Measurements from ENCODE around the gene SNW1. TPM values are rescaled to one million over a fixed set of nuclear protein-coding genes. Genes with fewer than 3 reads are reported as not detected.

The SNW1 gene
- total and polyA plus RNA-seq, 2 donors: 50.7 to 59.5 TPM

GRCh38 chr14:77722301-77722700 lies 38.7 kb downstream of the SNW1 start:
- no peak for DNase-seq (ENCODE audit: extremely low spot score)
- H3K4me3 ChIP-seq (ENCODE audit: low read depth, low read length): no peak overlapping the region
- no peaks in the 10 kb centered on the region for H3K4me1 ChIP-seq (ENCODE audit: insufficient read depth)
- 97% methylated on average over 3 of the region's 3 CpGs for WGBS
- peaks cover 5% of the 10 kb centered on the region for H3K36me3 ChIP-seq (ENCODE audit: insufficient read depth)
- H3K27ac ChIP-seq (ENCODE audit: low read depth): no peak overlapping the region

GRCh38 chr14:77721437-77721836 lies 39.5 kb downstream of the SNW1 start:
- Histone ChIP-seq H3K4me1 (ENCODE audit: insufficient read depth) (no peaks in the 10 kb centered on the region), H3K36me3 (ENCODE audit: insufficient read depth) (peaks cover 6% of the 10 kb centered on the region), H3K27ac (ENCODE audit: low read depth) (no peak overlapping the region), H3K4me3 (ENCODE audit: low read depth, low read length) (no peak overlapping the region)
- no peak for DNase-seq (ENCODE audit: extremely low spot score)
- 91% methylated on average over 5 of the region's 5 CpGs for WGBS

- 81% methylated on average over 5 of the region's 5 CpGs for WGBS
- no peak for DNase-seq (ENCODE audit: extremely low spot score)
- H3K36me3 ChIP-seq (ENCODE audit: insufficient read depth): peaks cover 9% of the 10 kb centered on the region
- H3K27ac ChIP-seq (ENCODE audit: low read depth): no peak overlapping the region
- no peak overlapping the region for H3K4me3 ChIP-seq (ENCODE audit: low read depth, low read length)
- no peaks in the 10 kb centered on the region for H3K4me1 ChIP-seq (ENCODE audit: insufficient read depth)
Measured at GRCh38 chr14:77717608-77718305, 43.2 kb downstream of the SNW1 start.

DNA sequence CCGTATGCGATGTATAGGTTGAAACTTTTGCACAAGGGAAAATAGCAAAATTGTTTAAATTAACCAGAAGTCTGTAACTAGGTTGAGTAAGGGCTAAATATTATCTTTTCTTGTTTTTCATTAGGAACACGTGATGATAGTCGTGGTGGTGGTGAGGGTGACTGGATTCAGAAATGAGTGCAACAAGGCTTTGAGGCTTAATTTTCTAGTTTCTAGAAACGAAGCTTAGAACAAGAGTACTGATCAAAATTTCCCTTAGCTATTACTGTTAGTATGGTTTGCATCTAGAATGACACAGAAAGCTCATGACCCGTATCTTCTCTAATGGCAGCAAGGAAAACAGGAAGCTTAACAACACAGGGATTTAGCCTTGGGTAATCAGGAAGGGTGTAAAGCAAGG lies 46.0 kb downstream of the SNW1 start:
- Histone ChIP-seq H3K4me1 (ENCODE audit: insufficient read depth) (no peaks in the 10 kb centered on the region), H3K4me3 (ENCODE audit: low read depth, low read length) (no peak overlapping the region), H3K27ac (ENCODE audit: low read depth) (no peak overlapping the region), H3K36me3 (ENCODE audit: insufficient read depth) (peaks cover 11% of the 10 kb centered on the region)
- WGBS: 94% methylated on average over 6 of the region's 6 CpGs
- DNase-seq (ENCODE audit: extremely low spot score): no peak

DNA sequence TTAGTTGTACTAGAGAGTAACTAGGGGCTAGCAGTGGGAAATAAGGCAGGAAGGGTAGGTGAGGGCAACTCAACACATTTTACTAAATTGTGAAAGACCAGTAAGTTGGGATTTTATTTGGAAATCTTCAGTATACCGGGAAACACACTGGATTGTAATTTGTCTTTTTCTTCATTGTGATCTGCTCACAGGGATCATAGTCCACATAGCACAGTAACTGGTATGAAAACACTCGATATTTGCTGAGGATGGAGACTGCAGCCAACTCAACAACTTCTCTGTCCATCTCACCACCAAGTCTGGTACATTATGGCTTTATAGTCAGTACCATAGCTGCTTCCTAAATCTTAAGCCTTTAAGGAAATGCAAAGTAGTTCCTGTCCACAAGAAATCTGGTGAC lies 50.6 kb downstream of the SNW1 start:
- no peak for DNase-seq (ENCODE audit: extremely low spot score)
- Histone ChIP-seq H3K4me3 (ENCODE audit: low read depth, low read length) (no peak overlapping the region), H3K36me3 (ENCODE audit: insufficient read depth) (peaks cover 5% of the 10 kb centered on the region), H3K27ac (ENCODE audit: low read depth) (no peak overlapping the region), H3K4me1 (ENCODE audit: insufficient read depth) (peaks cover 1% of the 10 kb centered on the region)
- 85% methylated on average over 2 of the region's 2 CpGs for WGBS

DNA sequence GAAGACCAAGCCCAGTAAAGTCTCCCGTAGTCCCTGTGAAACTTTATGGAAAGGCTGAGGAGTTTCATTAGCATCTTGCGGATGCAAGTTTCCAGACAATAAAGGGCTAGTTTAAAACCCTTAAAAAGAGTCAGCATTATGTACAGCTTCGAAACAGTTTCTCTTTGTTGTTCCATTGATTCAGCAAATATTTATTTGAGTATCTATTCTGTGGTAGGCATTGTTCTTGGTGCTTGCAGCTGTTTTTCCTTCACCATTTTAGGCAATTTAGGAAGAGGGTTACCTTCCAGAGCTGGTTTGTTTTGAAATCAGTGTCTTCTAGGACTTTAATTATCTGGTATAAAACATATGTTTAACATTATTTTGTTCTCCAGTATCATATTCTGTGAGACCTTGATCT lies 51.5 kb downstream of the SNW1 start:
- Histone ChIP-seq H3K4me3 (ENCODE audit: low read depth, low read length) (no peak overlapping the region), H3K4me1 (ENCODE audit: insufficient read depth) (peaks cover 1% of the 10 kb centered on the region), H3K36me3 (ENCODE audit: insufficient read depth) (peaks cover 4% of the 10 kb centered on the region), H3K27ac (ENCODE audit: low read depth) (no peak overlapping the region)
- 74% methylated on average over 3 of the region's 3 CpGs for WGBS
- DNase-seq (ENCODE audit: extremely low spot score): no peak

GRCh38 chr14:77708749-77709148 lies 52.2 kb downstream of the SNW1 start:
- WGBS: 16% methylated on average over 7 of the region's 7 CpGs
- Histone ChIP-seq H3K4me1 (ENCODE audit: insufficient read depth) (peaks cover 1% of the 10 kb centered on the region), H3K4me3 (ENCODE audit: low read depth, low read length) (peak overlapping the region; percentile 89), H3K36me3 (ENCODE audit: insufficient read depth) (peaks cover 4% of the 10 kb centered on the region), H3K27ac (ENCODE audit: low read depth) (no peak overlapping the region)
- no peak for DNase-seq (ENCODE audit: extremely low spot score)

GRCh38 chr14:77707724-77708408 lies 53.1 kb downstream of the SNW1 start, which contains the start of the genes ALKBH1 and SLIRP:
ALKBH1 (minus strand) TSS chr14:77708023; CDS start chr14:77708004, 19 bp downstream.
SLIRP (plus strand) TSS chr14:77708103; CDS start chr14:77708112, 9 bp downstream.
- Histone ChIP-seq H3K4me1 (ENCODE audit: insufficient read depth) (peaks cover 1% of the 10 kb centered on the region), H3K36me3 (ENCODE audit: insufficient read depth) (peaks cover 4% of the 10 kb centered on the region), H3K27ac (ENCODE audit: low read depth) (peak within 1 kb of the TSS; percentile 60), H3K4me3 (ENCODE audit: low read depth, low read length) (peak within 1 kb of the TSS; percentile 89)
- under 1% methylated on average over 49 of the region's 49 CpGs for WGBS
- DNase-seq (ENCODE audit: extremely low spot score): peak; percentile 76

DNA sequence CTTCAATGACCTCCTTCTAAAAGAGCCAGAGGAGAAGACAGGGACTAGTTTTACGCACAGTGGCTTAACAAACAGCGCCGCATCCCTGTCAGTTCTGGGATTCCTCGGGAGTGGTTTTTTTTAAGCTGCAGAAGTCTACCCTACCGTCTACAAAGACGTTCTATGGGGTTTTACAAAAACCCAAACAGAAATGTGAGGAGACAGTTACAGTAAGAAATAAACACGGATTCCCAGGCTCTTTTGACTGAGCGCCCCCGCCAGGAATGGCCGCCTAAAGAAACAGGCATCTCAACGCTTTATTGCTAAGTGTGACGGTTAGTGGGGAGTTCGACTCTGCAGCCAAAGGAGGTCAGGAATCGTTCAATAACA lies 53.6 kb downstream of the SNW1 start:
- Histone ChIP-seq H3K36me3 (ENCODE audit: insufficient read depth) (peaks cover 2% of the 10 kb centered on the region), H3K4me3 (ENCODE audit: low read depth, low read length) (peak overlapping the region; percentile 89), H3K4me1 (ENCODE audit: insufficient read depth) (peaks cover 1% of the 10 kb centered on the region), H3K27ac (ENCODE audit: low read depth) (peak overlapping the region; percentile 53)
- under 1% methylated on average over 14 of the region's 14 CpGs for WGBS
- no peak for DNase-seq (ENCODE audit: extremely low spot score)

DNA sequence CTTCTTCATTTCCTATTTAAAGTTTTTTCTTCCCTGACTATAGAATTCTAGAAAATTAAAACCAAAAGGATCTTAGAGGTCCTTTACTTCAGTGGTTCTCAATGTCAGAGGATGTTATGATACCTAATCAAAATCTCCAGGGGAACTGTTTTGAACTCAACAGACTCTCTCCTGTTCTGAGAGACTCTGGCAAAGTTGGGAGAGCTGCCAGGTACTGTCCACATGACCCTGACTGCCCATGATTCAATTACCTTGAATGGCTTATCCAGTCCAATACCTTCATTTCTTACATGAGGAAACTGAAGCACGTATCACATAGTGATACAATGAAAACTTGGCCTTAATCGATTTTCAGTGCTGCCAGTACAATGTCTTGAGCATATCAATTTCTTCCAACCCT lies 69.7 kb downstream of the SNW1 start:
- 94% methylated on average over 2 of the region's 2 CpGs for WGBS
- no peak overlapping the region for H3K27ac ChIP-seq (ENCODE audit: low read depth)

GRCh38 chr14:77682158-77682553 lies 78.8 kb downstream of the SNW1 start:
- no peaks in the 10 kb centered on the region for H3K4me1 ChIP-seq (ENCODE audit: insufficient read depth)
- H3K36me3 ChIP-seq (ENCODE audit: insufficient read depth): peaks cover 3% of the 10 kb centered on the region
- WGBS: 47% methylated on average over 1 of the region's 1 CpG
- no peak overlapping the region for H3K27ac ChIP-seq (ENCODE audit: low read depth)
- no peak overlapping the region for H3K4me3 ChIP-seq (ENCODE audit: low read depth, low read length)
- DNase-seq (ENCODE audit: extremely low spot score): no peak

More for the DNA sequence above, 69.7 kb downstream of the SNW1 start:
- Histone ChIP-seq H3K4me1 (ENCODE audit: insufficient read depth) (peaks cover 2% of the 10 kb centered on the region), H3K4me3 (ENCODE audit: low read depth, low read length) (no peak overlapping the region), H3K36me3 (ENCODE audit: insufficient read depth) (no peaks in the 10 kb centered on the region)
- no peak for DNase-seq (ENCODE audit: extremely low spot score)

GRCh38 chr14:77681196-77682157 lies 79.5 kb downstream of the SNW1 start:
- Histone ChIP-seq H3K4me3 (ENCODE audit: low read depth, low read length) (no peak overlapping the region), H3K4me1 (ENCODE audit: insufficient read depth) (no peaks in the 10 kb centered on the region), H3K36me3 (ENCODE audit: insufficient read depth) (peaks cover 3% of the 10 kb centered on the region), H3K27ac (ENCODE audit: low read depth) (no peak overlapping the region)
- no peak for DNase-seq (ENCODE audit: extremely low spot score)
- WGBS: 73% methylated on average over 7 of the region's 7 CpGs

DNA sequence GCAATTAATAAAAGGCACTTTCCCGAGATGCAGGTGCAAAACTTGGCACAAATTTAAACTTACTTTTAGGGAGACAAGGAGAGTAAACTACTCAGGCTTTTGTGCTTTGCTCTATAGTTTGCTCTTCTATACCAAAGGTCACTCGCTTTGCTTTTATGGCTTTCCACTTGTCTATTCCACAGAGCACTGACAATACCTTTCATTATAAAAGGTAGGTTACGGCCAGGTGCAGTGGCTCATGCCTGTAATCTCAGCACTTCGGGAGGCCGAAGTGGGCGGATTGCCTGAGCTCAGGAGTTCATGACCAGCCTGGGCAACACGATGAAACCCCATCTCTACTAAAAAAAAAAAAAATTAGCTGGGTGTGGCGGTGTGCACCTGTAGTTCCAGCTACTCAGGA lies 86.0 kb downstream of the SNW1 start:
- DNase-seq (ENCODE audit: extremely low spot score): no peak
- Histone ChIP-seq H3K36me3 (ENCODE audit: insufficient read depth) (peaks cover 13% of the 10 kb centered on the region), H3K4me1 (ENCODE audit: insufficient read depth) (no peaks in the 10 kb centered on the region), H3K27ac (ENCODE audit: low read depth) (no peak overlapping the region), H3K4me3 (ENCODE audit: low read depth, low read length) (no peak overlapping the region)
- WGBS: 91% methylated on average over 8 of the region's 8 CpGs

All from urinary bladder (tissue), 4 donors.